Lung (tissue), 13 donors: ENCODE results near the gene LPIN2. TPM values are rescaled to one million over a fixed set of nuclear protein-coding genes. Genes with fewer than 3 reads are reported as not detected.

Experiments used
- ATAC-seq: fragments of 200-7000 bp; cut with Tn5 transposase; one replicate; pipeline ENCODE4 v1.9.1; 2020; ENCODE audit warnings: moderate number of reproducible peaks; ENCODE audit not compliant: insufficient read depth, low FRiP score
- DNase-seq, 3 donors: peaks; one replicate each; pipeline ENCODE4 v3.0.0-alpha.2; 2013 to 2017
- H3K27ac ChIP-seq, 2 donors: one replicate each; pipeline ENCODE4 v1.5.1; 2013; ENCODE audit warnings: mild to moderate bottlenecking in 2 of 2, moderate library complexity in 2 of 2, control low read depth in 1 of 2, inconsistent platforms in 1 of 2, low read depth in 1 of 2, low read length in 1 of 2
- H3K27me3 ChIP-seq, 3 donors: one replicate each; pipeline ENCODE4 v1.5.1; 2013; ENCODE audit warnings: low read length in 2 of 3; ENCODE audit not compliant: control insufficient read depth in 3 of 3, insufficient read depth in 3 of 3
- H3K36me3 ChIP-seq, 4 donors: one replicate each; pipeline ENCODE4 v1.5.1; 2013; ENCODE audit warnings: low read length in 4 of 4, mild to moderate bottlenecking in 1 of 4, moderate library complexity in 1 of 4; ENCODE audit not compliant: control insufficient read depth in 4 of 4, insufficient read depth in 4 of 4
- H3K4me1 ChIP-seq, 5 donors: one replicate each; pipeline ENCODE4 v1.5.1; 2013; ENCODE audit warnings: low read length in 5 of 5, mild to moderate bottlenecking in 2 of 5, moderate library complexity in 1 of 5; ENCODE audit not compliant: control insufficient read depth in 5 of 5, insufficient read depth in 5 of 5
- H3K4me3 ChIP-seq: one replicate; pipeline ENCODE4 v1.5.1; 2013; ENCODE audit warnings: mild to moderate bottlenecking, control low read depth, moderate library complexity
- H3K9ac ChIP-seq, 2 donors: one replicate each; pipeline ENCODE4 v1.5.1; 2013; ENCODE audit warnings: low read length in 2 of 2, control low read depth in 1 of 2; ENCODE audit not compliant: insufficient read depth in 1 of 2
- H3K9me3 ChIP-seq, 4 donors: one replicate each; pipeline ENCODE4 v1.5.1; 2013; ENCODE audit warnings: low read length in 3 of 4, mild to moderate bottlenecking in 1 of 4, moderate library complexity in 1 of 4; ENCODE audit not compliant: control insufficient read depth in 4 of 4, insufficient read depth in 3 of 4
- CTCF ChIP-seq: IDR thresholded peaks from 2 replicates; pipeline ENCODE4 v1.5.1; 2012; ENCODE audit warnings: mild to moderate bottlenecking; ENCODE audit errors: control extremely low read depth, extremely low read depth
- WGBS, 2 donors: extraction: QIAGEN DNeasy Blood & Tissue Kit; methylation state at CpG; one replicate each; pipeline ENCODE4 v1.1.7; 2013; 5-methylcytosine and 5-hydroxymethylcytosine counted together
- polyA plus RNA-seq, 2 donors: library from polyadenylated mRNA; stranded (reverse); fragments of 200-250 nt; gene quantifications; one replicate each; pipeline ENCODE4 v1.2.1, GENCODE V29; 2013
- small RNA-seq: library from RNA; depleted of rRNA; stranded (forward); fragments of <200 nt; gene quantifications from one replicate; pipeline ENCODE3, GENCODE V24; 2014; ENCODE audit warnings: low replicate concordance
- total RNA-seq, 2 donors: library from RNA; depleted of rRNA in 1 of 2; stranded (reverse); fragments of >200 nt in 1 of 2; gene quantifications; one replicate each; pipeline ENCODE4 v1.2.1, GENCODE V29; 2014 to 2021
- donor health status: control.
- donor health status: control.
- donor health status: Bipolar disorder and iron deficiency.
- donor health status: healthy.
- donor health status: DM: yes; HTN: yes; CAD: no.

LPIN2 gene
- total and polyA plus RNA-seq, 4 donors: 11.2 to 46.3 (median 32.5) TPM

GRCh38 chr18:2965797-2966196, 47.1 kb downstream of the LPIN2 start:
- Histone ChIP-seq H3K9me3 (no peaks in the 10 kb centered on the region), H3K4me3 (no peak overlapping the region), H3K4me1 (peaks cover 0 to 19% (median 5%) of the 10 kb centered on the region in 5 donors), H3K36me3 (no peaks in the 10 kb centered on the region), H3K27me3 (no peaks in the 10 kb centered on the region), H3K9ac (no peak overlapping the region), H3K27ac (no peak overlapping the region)
- 95 to 96% methylated on average over 4 of the region's 4 CpGs for WGBS, 2 donors
- DNase-seq (no peak), ATAC-seq (no peak)
- no peak for TF ChIP-seq CTCF

GRCh38 chr18:2964361-2965010, 48.5 kb downstream of the LPIN2 start:
- Histone ChIP-seq H3K9me3 (no peaks in the 10 kb centered on the region), H3K4me3 (no peak overlapping the region), H3K36me3 (no peaks in the 10 kb centered on the region), H3K27me3 (no peaks in the 10 kb centered on the region), H3K27ac (no peak overlapping the region), H3K9ac (no peak overlapping the region), H3K4me1 (peaks cover 0 to 17% (median 0%) of the 10 kb centered on the region in 5 donors)
- ATAC-seq (no peak), DNase-seq (no peak)
- WGBS, 2 donors: 77 to 85% methylated on average over 8 of the region's 8 CpGs
- TF ChIP-seq CTCF: no peak

Small RNAs within 50 kb of the gene (small RNA-seq; reads per million reads assigned to genes)
- gene RF00156: not detected

Other genes starting within 250 kb of the LPIN2 start
- 10 to 100 TPM; 13.9 to 63.2 TPM for gene EMILIN2, start 166.1 kb downstream of the LPIN2 start, total RNA-seq
- gene EMILIN2, start 166.1 kb downstream of the LPIN2 start, polyA plus RNA-seq: 10 to 100 TPM; 13.5 to 58.0 TPM
- 1 to 10 TPM; 1.7 to 4.6 TPM for gene MYOM1, start 206.8 kb upstream of the LPIN2 start, total RNA-seq
- under 1 TPM; 0.61 to 0.85 TPM for gene MYOM1, start 206.8 kb upstream of the LPIN2 start, polyA plus RNA-seq
- gene MYL12A, start 234.7 kb upstream of the LPIN2 start, total RNA-seq: 100 to 1,000 TPM; 321 to 403 TPM
- gene MYL12A, start 234.7 kb upstream of the LPIN2 start, polyA plus RNA-seq: 100 to 1,000 TPM; 578 to 796 TPM
- 100 to 1,000 TPM; 249 to 299 TPM for gene MYL12B, start 249.0 kb upstream of the LPIN2 start, total RNA-seq
- 1,000 to 10,000 TPM in 1 of 2 donors, 100 to 1,000 TPM in 1; 538 to 1,047 TPM for gene MYL12B, start 249.0 kb upstream of the LPIN2 start, polyA plus RNA-seq